ENCODE data around the gene SMARCA1. TPM values are rescaled to one million over a fixed set of nuclear protein-coding genes. Genes with fewer than 3 reads are reported as not detected.

The SMARCA1 gene
- total RNA-seq, 1 donor from 2014 or later, result 48.2 TPM

- DNase-seq (ENCODE audit: extremely low read depth, low read depth, low spot score), result no peak
Measured at GRCh38 chrX:129531132-129531531, 7.8 kb upstream of the SMARCA1 start.

- DNase-seq (ENCODE audit: extremely low read depth, low read depth, low spot score), result no peak
Measured at GRCh38 chrX:129530410-129530809, 7.1 kb upstream of the SMARCA1 start.

- DNase-seq (ENCODE audit: extremely low read depth, low read depth, low spot score), result no peak
Measured at GRCh38 chrX:129529685-129530281, 6.5 kb upstream of the SMARCA1 start.

GRCh38 chrX:129525896-129526295 is 2.6 kb upstream of the SMARCA1 start:
- DNase-seq (ENCODE audit: extremely low read depth, low read depth, low spot score), result no peak

- no peak for DNase-seq (ENCODE audit: extremely low read depth, low read depth, low spot score)
Measured at GRCh38 chrX:129525162-129525561, 1.9 kb upstream of the SMARCA1 start.

GRCh38 chrX:129524250-129524850 is 1.1 kb upstream of the SMARCA1 start:
- DNase-seq (ENCODE audit: extremely low read depth, low read depth, low spot score), result no peak

GRCh38 chrX:129522184-129523078 is 859 bp downstream of the SMARCA1 start:
- no peak for DNase-seq (ENCODE audit: extremely low read depth, low read depth, low spot score)

GRCh38 chrX:129520151-129520550 is 3.1 kb downstream of the SMARCA1 start:
- no peak for DNase-seq (ENCODE audit: extremely low read depth, low read depth, low spot score)

GRCh38 chrX:129516402-129516801 is 6.9 kb downstream of the SMARCA1 start:
- no peak for DNase-seq (ENCODE audit: extremely low read depth, low read depth, low spot score)

- DNase-seq (ENCODE audit: extremely low read depth, low read depth, low spot score), result no peak
Measured at GRCh38 chrX:129512409-129512808, 10.9 kb downstream of the SMARCA1 start.

- DNase-seq (ENCODE audit: extremely low read depth, low read depth, low spot score), result no peak
Measured at GRCh38 chrX:129511689-129512088, 11.6 kb downstream of the SMARCA1 start.

- DNase-seq (ENCODE audit: extremely low read depth, low read depth, low spot score), result no peak
Measured at GRCh38 chrX:129510331-129510730, 13.0 kb downstream of the SMARCA1 start.

- DNase-seq (ENCODE audit: extremely low read depth, low read depth, low spot score), result no peak
Measured at GRCh38 chrX:129497146-129497843, 26.0 kb downstream of the SMARCA1 start.

GRCh38 chrX:129496625-129497024 is 26.7 kb downstream of the SMARCA1 start:
- no peak for DNase-seq (ENCODE audit: extremely low read depth, low read depth, low spot score)

- DNase-seq (ENCODE audit: extremely low read depth, low read depth, low spot score), result no peak
Measured at GRCh38 chrX:129495900-129496299, 27.4 kb downstream of the SMARCA1 start.

- no peak for DNase-seq (ENCODE audit: extremely low read depth, low read depth, low spot score)
Measured at GRCh38 chrX:129494887-129495286, 28.4 kb downstream of the SMARCA1 start.

GRCh38 chrX:129493643-129494042 is 29.6 kb downstream of the SMARCA1 start:
- DNase-seq (ENCODE audit: extremely low read depth, low read depth, low spot score), result peak; percentile 0

GRCh38 chrX:129490330-129490729 is 33.0 kb downstream of the SMARCA1 start:
- no peak for DNase-seq (ENCODE audit: extremely low read depth, low read depth, low spot score)

GRCh38 chrX:129488359-129488758 is 34.9 kb downstream of the SMARCA1 start:
- no peak for DNase-seq (ENCODE audit: extremely low read depth, low read depth, low spot score)

GRCh38 chrX:129480889-129481288 is 42.4 kb downstream of the SMARCA1 start:
- no peak for DNase-seq (ENCODE audit: extremely low read depth, low read depth, low spot score)

GRCh38 chrX:129478516-129478915 is 44.8 kb downstream of the SMARCA1 start:
- DNase-seq (ENCODE audit: extremely low read depth, low read depth, low spot score), result no peak

Measured in glomerular endothelial cell (primary cell).